Liver (tissue), 9 donors: ENCODE measurements around the gene TGFBR1. TPM values are rescaled to one million over a fixed set of nuclear protein-coding genes. Genes with fewer than 3 reads are reported as not detected.

Experiments used
- DNase-seq: peaks from one replicate; pipeline ENCODE4 v3.0.0-alpha.2; 2017; ENCODE audit warnings: low spot score
- H3K27ac ChIP-seq, 2 donors: one replicate each; pipeline ENCODE4 v1.7.0; 2013; ENCODE audit warnings: inconsistent platforms in 2 of 2, low read length in 2 of 2, control low read depth in 1 of 2, low read depth in 1 of 2, mild to moderate bottlenecking in 1 of 2
- H3K27me3 ChIP-seq, 4 donors: one replicate each; pipeline versions ENCODE4 v1.6.1 to v1.7.0; 2013; ENCODE audit warnings: low read length in 3 of 4, inconsistent platforms in 1 of 4, mild to moderate bottlenecking in 1 of 4, moderate library complexity in 1 of 4; ENCODE audit not compliant: control insufficient read depth in 4 of 4, insufficient read depth in 4 of 4
- H3K36me3 ChIP-seq, 4 donors: one replicate each; pipeline versions ENCODE4 v1.6.1 to v1.7.0; 2013; ENCODE audit warnings: low read length in 3 of 4, mild to moderate bottlenecking in 3 of 4, low read depth in 1 of 4, moderate library complexity in 1 of 4; ENCODE audit not compliant: control insufficient read depth in 4 of 4, insufficient read depth in 3 of 4
- H3K4me1 ChIP-seq, 4 donors: one replicate each; pipeline versions ENCODE4 v1.6.1 to v1.7.0; 2013; ENCODE audit warnings: low read length in 3 of 4, mild to moderate bottlenecking in 3 of 4, moderate library complexity in 1 of 4; ENCODE audit not compliant: control insufficient read depth in 4 of 4, insufficient read depth in 4 of 4
- H3K4me3 ChIP-seq, 3 donors: one replicate each; pipeline versions ENCODE4 v1.6.1 to v1.7.0; 2013; ENCODE audit warnings: low read length in 3 of 3, control low read depth in 1 of 3, low read depth in 1 of 3, mild to moderate bottlenecking in 1 of 3
- H3K9ac ChIP-seq, 2 donors: one replicate each; pipeline ENCODE4 v1.7.0; 2013; ENCODE audit warnings: low read length in 2 of 2, mild to moderate bottlenecking in 2 of 2, moderate library complexity in 2 of 2, control low read depth in 1 of 2, low read depth in 1 of 2
- H3K9me3 ChIP-seq, 4 donors: one replicate each; pipeline versions ENCODE4 v1.6.1 to v1.7.0; 2013; ENCODE audit warnings: low read length in 3 of 4; ENCODE audit not compliant: control insufficient read depth in 4 of 4
- FOXA1 ChIP-seq: IDR thresholded peaks from 2 replicates; pipeline ENCODE4 v1.6.1; 2016; ENCODE audit warnings: antibody characterized with exemption
- FOXA2 ChIP-seq: IDR thresholded peaks from 2 replicates; pipeline ENCODE4 v1.6.1; 2016; ENCODE audit warnings: antibody characterized with exemption
- GABPA ChIP-seq, 2 donors: IDR thresholded peaks in 1 of 2; conservative IDR thresholded peaks in 1 of 2; 2 replicates each; pipeline ENCODE4 v1.6.1; 2016; ENCODE audit warnings: antibody characterized with exemption in 2 of 2, mild to moderate bottlenecking in 1 of 2, moderate library complexity in 1 of 2
- HNF4A ChIP-seq, 2 donors: conservative IDR thresholded peaks; 2 replicates each; pipeline ENCODE4 v1.6.1; 2016; ENCODE audit warnings: antibody characterized with exemption in 2 of 2, mild to moderate bottlenecking in 2 of 2
- HNF4G ChIP-seq: IDR thresholded peaks from 2 replicates; pipeline ENCODE4 v1.6.1; 2016; ENCODE audit warnings: antibody characterized with exemption
- JUND ChIP-seq, 2 donors: IDR thresholded peaks; 2 replicates each; pipeline ENCODE4 v1.6.1; 2016; ENCODE audit warnings: antibody characterized with exemption in 2 of 2
- NR2F2 ChIP-seq: IDR thresholded peaks from 2 replicates; pipeline ENCODE4 v1.6.1; 2016; ENCODE audit warnings: antibody characterized with exemption
- RXRA ChIP-seq, 2 donors: IDR thresholded peaks; 2 replicates each; pipeline ENCODE4 v1.6.1; 2017 to 2018; ENCODE audit warnings: antibody characterized with exemption in 2 of 2, mild to moderate bottlenecking in 1 of 2
- SP1 ChIP-seq: IDR thresholded peaks from 2 replicates; pipeline ENCODE4 v1.6.1; 2018; ENCODE audit warnings: antibody characterized with exemption, mild to moderate bottlenecking
- TAF1 ChIP-seq: conservative IDR thresholded peaks from 2 replicates; pipeline ENCODE4 v1.6.1; 2016; ENCODE audit warnings: antibody characterized with exemption, mild to moderate bottlenecking
- YY1 ChIP-seq: IDR thresholded peaks from 2 replicates; pipeline ENCODE4 v1.6.1; 2016; ENCODE audit warnings: antibody characterized with exemption, mild to moderate bottlenecking
- WGBS: extraction: QIAGEN DNeasy Blood & Tissue Kit; methylation state at CpG from one replicate; pipeline ENCODE4 v1.1.7; 2013; 5-methylcytosine and 5-hydroxymethylcytosine counted together
- polyA plus RNA-seq, 2 donors: library from polyadenylated mRNA; stranded (reverse) in 1 of 2; unstranded in 1 of 2; fragments of 200-250 nt in 1 of 2; fragments of >200 nt in 1 of 2; fragmentation: Nextera tagmentation in 1 of 2; extraction: Ambion mirVana in 1 of 2; gene quantifications; one replicate each; pipeline versions ENCODE4 v1.2.1 to v1.2.3, GENCODE V29; 2013 to 2015
- total RNA-seq, 2 donors: library from RNA; depleted of rRNA; stranded (reverse); fragments of >200 nt; gene quantifications; one replicate each; pipeline ENCODE4 v1.2.3, GENCODE V29; 2014
- TF ChIP-seq, protein P1 (sequence below): IDR thresholded peaks from 2 replicates; pipeline ENCODE4 v1.6.1; 2016; ENCODE audit warnings: antibody characterized with exemption
- TF ChIP-seq, protein P2 (sequence below): fragments of 150-350 bp; IDR thresholded peaks from 2 replicates; pipeline ENCODE4 v1.5.1; 2017; ENCODE audit warnings: improper control_type of control experiment, low read depth, low read length; ENCODE audit not compliant: missing input control
- TF ChIP-seq, protein P3 (sequence below): IDR thresholded peaks from 2 replicates; pipeline ENCODE4 v1.6.1; 2016; ENCODE audit warnings: antibody characterized with exemption
- TF ChIP-seq, protein P4 (sequence below): IDR thresholded peaks from 2 replicates; pipeline ENCODE4 v1.6.1; 2016; ENCODE audit warnings: antibody characterized with exemption
- donor health status: healthy.
- donor health status: healthy.
- donor health status: healthy.
- donor health status: healthy.
- donor health status: healthy.

TGFBR1 gene
- total and polyA plus RNA-seq, 4 donors, result 3.1 to 18.2 (median 11.0) TPM

DNA sequence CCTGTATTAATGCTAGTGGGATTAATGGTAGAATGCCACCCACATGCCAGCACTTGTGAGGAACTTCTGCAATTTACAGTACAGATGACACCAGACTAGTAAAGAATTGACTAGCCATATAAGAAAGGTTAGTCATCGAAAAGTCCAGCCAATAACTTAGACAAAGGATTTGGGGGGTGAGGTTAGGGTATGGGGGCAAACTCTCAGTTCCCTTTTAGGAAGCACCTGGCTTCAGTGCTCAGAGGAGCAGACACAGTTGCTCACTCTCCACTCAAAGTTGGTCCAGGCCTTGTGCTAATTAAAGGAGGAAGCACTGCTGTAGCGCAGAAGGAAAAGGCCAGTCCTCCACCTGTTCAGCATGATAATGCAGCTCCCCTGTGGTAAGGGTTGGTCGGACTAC, 25.2 kb downstream of the TGFBR1 start:
- H3K4me3 ChIP-seq, result no peak overlapping the region
- H3K27me3 ChIP-seq, result no peaks in the 10 kb centered on the region
- no peak overlapping the region for H3K27ac ChIP-seq
- no peaks in the 10 kb centered on the region for H3K4me1 ChIP-seq
- no peak overlapping the region for H3K9ac ChIP-seq
- H3K9me3 ChIP-seq, result no peaks in the 10 kb centered on the region
- WGBS, result 91% methylated on average over 3 of the region's 3 CpGs
- no peak for DNase-seq
- H3K36me3 ChIP-seq, result peaks cover 0 to 3% (median 1%) of the 10 kb centered on the region in 4 donors
- TF ChIP-seq FOXA1 (no peak), HNF4G (no peak), JUND (IDR thresholded peaks at IDR 0.05) (no peak), NR2F2 (no peak), FOXA2 (no peak)
- TF ChIP-seq, protein P1, sequence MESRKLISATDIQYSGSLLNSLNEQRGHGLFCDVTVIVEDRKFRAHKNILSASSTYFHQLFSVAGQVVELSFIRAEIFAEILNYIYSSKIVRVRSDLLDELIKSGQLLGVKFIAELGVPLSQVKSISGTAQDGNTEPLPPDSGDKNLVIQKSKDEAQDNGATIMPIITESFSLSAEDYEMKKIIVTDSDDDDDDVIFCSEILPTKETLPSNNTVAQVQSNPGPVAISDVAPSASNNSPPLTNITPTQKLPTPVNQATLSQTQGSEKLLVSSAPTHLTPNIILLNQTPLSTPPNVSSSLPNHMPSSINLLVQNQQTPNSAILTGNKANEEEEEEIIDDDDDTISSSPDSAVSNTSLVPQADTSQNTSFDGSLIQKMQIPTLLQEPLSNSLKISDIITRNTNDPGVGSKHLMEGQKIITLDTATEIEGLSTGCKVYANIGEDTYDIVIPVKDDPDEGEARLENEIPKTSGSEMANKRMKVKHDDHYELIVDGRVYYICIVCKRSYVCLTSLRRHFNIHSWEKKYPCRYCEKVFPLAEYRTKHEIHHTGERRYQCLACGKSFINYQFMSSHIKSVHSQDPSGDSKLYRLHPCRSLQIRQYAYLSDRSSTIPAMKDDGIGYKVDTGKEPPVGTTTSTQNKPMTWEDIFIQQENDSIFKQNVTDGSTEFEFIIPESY, result no peak

DNA sequence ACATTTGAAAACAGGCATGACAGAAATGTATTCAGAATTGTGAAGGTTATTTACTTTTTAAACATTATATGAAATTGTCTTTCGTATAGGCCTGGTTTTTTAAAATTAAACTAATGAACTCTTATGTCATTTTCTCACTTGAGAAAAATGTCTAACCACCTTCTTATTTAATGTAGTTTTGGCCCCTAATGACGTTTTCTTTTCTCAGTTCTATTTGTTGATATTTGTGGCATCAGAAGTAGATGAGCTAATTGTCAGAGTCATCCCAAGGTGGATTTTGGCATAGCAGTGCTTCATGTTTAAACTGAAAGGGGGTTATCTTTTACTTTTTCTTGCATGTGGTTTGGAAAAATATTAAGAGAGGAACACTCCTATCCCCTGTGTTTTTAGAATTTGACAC, 28.2 kb downstream of the TGFBR1 start:
- no peaks in the 10 kb centered on the region for H3K9me3 ChIP-seq
- no peaks in the 10 kb centered on the region for H3K27me3 ChIP-seq
- H3K9ac ChIP-seq, result no peak overlapping the region
- WGBS, result 85% methylated on average over 2 of the region's 2 CpGs
- TF ChIP-seq GABPA (IDR thresholded peaks at IDR 0.05 in 1 of 2, conservative IDR thresholded peaks at IDR 0.05 in 1 of 2) (no peak), HNF4G (no peak)
- peaks cover 0 to 3% (median 2%) of the 10 kb centered on the region in 4 donors for H3K36me3 ChIP-seq
- no peak overlapping the region for H3K4me3 ChIP-seq
- DNase-seq, result no peak
- H3K4me1 ChIP-seq, result no peaks in the 10 kb centered on the region
- H3K27ac ChIP-seq, result no peak overlapping the region

DNA sequence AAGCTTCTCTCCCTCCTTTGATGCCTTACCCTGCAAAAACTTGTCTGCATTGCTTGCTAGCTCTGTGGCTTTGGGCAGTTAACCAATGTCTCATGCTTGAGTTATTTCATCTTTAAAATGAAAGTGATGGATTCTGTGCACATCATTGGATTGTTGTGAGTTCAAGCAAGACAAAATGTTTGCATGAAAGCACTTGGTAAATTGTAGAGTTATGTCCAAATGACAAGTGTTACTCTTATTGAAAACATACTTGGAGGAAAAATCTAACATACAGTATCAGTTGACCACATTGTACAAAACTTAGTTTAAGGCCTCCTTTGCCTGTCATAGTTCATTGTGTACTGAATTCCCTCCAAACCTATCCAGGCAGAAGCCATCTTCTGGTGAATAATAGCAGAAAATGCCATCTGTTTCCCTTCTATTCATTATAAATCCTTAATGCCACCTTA, 30.0 kb downstream of the TGFBR1 start:
- Histone ChIP-seq H3K36me3 (peaks cover 0 to 3% (median 3%) of the 10 kb centered on the region in 4 donors), H3K4me1 (no peaks in the 10 kb centered on the region), H3K9me3 (no peaks in the 10 kb centered on the region), H3K27me3 (no peaks in the 10 kb centered on the region), H3K27ac (no peak overlapping the region), H3K4me3 (no peak overlapping the region), H3K9ac (no peak overlapping the region)
- TF ChIP-seq NR2F2 (no peak), HNF4A (conservative IDR thresholded peaks at IDR 0.05) (no peak), JUND (IDR thresholded peaks at IDR 0.05) (no peak), TAF1 (no peak), FOXA1 (no peak), RXRA (IDR thresholded peaks at IDR 0.05) (no peak), FOXA2 (no peak), HNF4G (no peak), YY1 (no peak), SP1 (no peak)
- TF ChIP-seq, protein P1, result no peak
- TF ChIP-seq, protein P2, sequence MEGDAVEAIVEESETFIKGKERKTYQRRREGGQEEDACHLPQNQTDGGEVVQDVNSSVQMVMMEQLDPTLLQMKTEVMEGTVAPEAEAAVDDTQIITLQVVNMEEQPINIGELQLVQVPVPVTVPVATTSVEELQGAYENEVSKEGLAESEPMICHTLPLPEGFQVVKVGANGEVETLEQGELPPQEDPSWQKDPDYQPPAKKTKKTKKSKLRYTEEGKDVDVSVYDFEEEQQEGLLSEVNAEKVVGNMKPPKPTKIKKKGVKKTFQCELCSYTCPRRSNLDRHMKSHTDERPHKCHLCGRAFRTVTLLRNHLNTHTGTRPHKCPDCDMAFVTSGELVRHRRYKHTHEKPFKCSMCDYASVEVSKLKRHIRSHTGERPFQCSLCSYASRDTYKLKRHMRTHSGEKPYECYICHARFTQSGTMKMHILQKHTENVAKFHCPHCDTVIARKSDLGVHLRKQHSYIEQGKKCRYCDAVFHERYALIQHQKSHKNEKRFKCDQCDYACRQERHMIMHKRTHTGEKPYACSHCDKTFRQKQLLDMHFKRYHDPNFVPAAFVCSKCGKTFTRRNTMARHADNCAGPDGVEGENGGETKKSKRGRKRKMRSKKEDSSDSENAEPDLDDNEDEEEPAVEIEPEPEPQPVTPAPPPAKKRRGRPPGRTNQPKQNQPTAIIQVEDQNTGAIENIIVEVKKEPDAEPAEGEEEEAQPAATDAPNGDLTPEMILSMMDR, result no peak
- TF ChIP-seq, protein P3, sequence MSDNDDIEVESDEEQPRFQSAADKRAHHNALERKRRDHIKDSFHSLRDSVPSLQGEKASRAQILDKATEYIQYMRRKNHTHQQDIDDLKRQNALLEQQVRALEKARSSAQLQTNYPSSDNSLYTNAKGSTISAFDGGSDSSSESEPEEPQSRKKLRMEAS, result no peak
- TF ChIP-seq, protein P4, sequence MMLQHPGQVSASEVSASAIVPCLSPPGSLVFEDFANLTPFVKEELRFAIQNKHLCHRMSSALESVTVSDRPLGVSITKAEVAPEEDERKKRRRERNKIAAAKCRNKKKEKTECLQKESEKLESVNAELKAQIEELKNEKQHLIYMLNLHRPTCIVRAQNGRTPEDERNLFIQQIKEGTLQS, result no peak
- DNase-seq, result no peak
